ENCODE measurements around the gene PPP1R13B. TPM values are rescaled to one million over a fixed set of nuclear protein-coding genes. Genes with fewer than 3 reads are reported as not detected.

Gene PPP1R13B
- total RNA-seq, 1 experiment from 2014 or later: 17.8 TPM

DNA sequence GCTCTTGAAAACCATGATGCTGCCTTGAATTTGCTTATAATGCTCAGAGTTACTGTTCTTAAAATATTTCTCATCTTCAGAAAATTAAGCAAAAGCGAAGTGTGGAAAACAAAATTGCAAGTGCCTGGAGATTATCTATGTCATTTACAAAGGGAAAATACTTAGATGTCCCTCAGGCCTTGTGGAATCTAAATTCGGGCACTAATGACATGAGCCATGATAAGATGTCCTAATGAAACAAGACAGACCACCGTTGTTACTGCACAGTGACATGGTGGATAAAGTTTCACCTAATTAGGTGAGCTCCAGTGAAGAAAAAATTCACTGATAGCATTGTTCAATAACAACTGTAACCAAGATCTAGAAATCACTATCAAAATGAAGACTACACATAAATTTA lies 30.4 kb downstream of the PPP1R13B start:
- no peak overlapping the region for H3K4me3 ChIP-seq (replicated peaks in 1 of 2; ENCODE audit: low read depth in 1 of 2, low read length in 2 of 2)
- H3K4me1 ChIP-seq (ENCODE audit: control insufficient read depth in 1 of 2, insufficient read depth in 2 of 2, low read length in 2 of 2): peaks cover 0 to 2% of the 10 kb centered on the region in 2 experiments; a peak in 1 of 4 replicates
- no peaks in the 10 kb centered on the region for H3K9me3 ChIP-seq (ENCODE audit: control insufficient read depth in 1 of 2, insufficient read depth in 1 of 2, low read depth in 1 of 2, low read length in 2 of 2)
- POLR2A ChIA-PET: no interaction called here
- H3K4me2 ChIP-seq (ENCODE audit: low read length): no peak overlapping the region
- H2AFZ ChIP-seq (ENCODE audit: low read depth, low read length, poor library complexity, severe bottlenecking): no peak overlapping the region
- no peaks in the 10 kb centered on the region for H3K27me3 ChIP-seq (ENCODE audit: insufficient read depth, low read length)
- no peaks in the 10 kb centered on the region for H3K36me3 ChIP-seq (ENCODE audit: control insufficient read depth in 1 of 2, insufficient read depth in 2 of 2, low read length in 2 of 2)
- H3K27ac ChIP-seq (ENCODE audit: low read depth, low read length): no peak overlapping the region
- no TSS peak for BruUV-seq (replicated peaks)
- no peaks in the 10 kb centered on the region for H4K20me1 ChIP-seq (ENCODE audit: insufficient read depth)
- no peak overlapping the region for H3K9ac ChIP-seq (ENCODE audit: low read length)
- no peak for ATAC-seq
- TF ChIP-seq, protein P1, sequence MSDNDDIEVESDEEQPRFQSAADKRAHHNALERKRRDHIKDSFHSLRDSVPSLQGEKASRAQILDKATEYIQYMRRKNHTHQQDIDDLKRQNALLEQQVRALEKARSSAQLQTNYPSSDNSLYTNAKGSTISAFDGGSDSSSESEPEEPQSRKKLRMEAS (IDR thresholded peaks at IDR 0.05): no peak
- intact Hi-C loops (cut with micrococcal nuclease): no loop called here
- RAD21 ChIA-PET (ENCODE audit: low non-redundant PET in 1 of 2, low total read pairs in 2 of 2, uncharacterized antibody in 2 of 2, unreplicated experiment in 2 of 2): interaction anchor here in 1 of 2 experiments (0.7 kb wide), 1 partner anchor 94 kb away, joined by 3 read pairs; no protein-coding TSS in a partner anchor
- no peak for DNase-seq (ENCODE audit: low read depth, low spot score)
- CTCF ChIA-PET: interaction anchor here (1.5 to 5.3 kb wide), 2 partner anchors 8 to 9 kb away, joined by 3 to 33 read pairs; no protein-coding TSS in a partner anchor
- H3K9me2 ChIP-seq (ENCODE audit: insufficient read depth): no peaks in the 10 kb centered on the region
- peaks cover 13% of the 10 kb centered on the region; the same call in 1 of the 2 replicates for H3K79me2 ChIP-seq (ENCODE audit: insufficient read depth, low read length)

DNA sequence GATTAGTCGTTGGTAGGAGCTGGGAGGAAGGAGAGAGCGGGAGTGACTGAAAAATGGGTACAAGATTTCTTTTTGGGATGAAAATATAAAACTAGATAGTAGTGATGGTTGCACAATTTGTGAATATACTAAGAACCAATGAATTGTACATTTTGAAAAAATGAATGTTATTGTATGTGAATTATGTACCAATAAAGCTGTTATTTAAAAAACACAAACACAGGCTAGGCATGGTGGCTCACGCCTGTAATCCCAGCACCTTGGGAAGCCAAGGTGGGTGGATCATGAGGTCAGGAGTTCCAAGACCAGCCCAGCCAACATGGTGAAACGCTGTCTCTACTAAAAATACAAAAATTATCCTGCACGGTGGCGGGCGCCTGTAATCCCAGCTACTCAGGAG lies 32.1 kb downstream of the PPP1R13B start:
- Histone ChIP-seq H4K20me1 (ENCODE audit: insufficient read depth) (no peaks in the 10 kb centered on the region), H3K4me2 (ENCODE audit: low read length) (no peak overlapping the region), H3K9ac (ENCODE audit: low read length) (no peak overlapping the region), H3K27me3 (ENCODE audit: insufficient read depth, low read length) (no peaks in the 10 kb centered on the region), H3K79me2 (ENCODE audit: insufficient read depth, low read length) (0 out of 2 replicates have a peak, but pooled peaks cover 6% of the 10 kb centered on the region), H3K4me1 (ENCODE audit: control insufficient read depth in 1 of 2, insufficient read depth in 2 of 2, low read length in 2 of 2) (no peaks in the 10 kb centered on the region; a peak in 1 of 4 replicates), H3K36me3 (ENCODE audit: control insufficient read depth in 1 of 2, insufficient read depth in 2 of 2, low read length in 2 of 2) (no peaks in the 10 kb centered on the region), H3K27ac (ENCODE audit: low read depth, low read length) (no peak overlapping the region), H3K9me2 (ENCODE audit: insufficient read depth) (no peaks in the 10 kb centered on the region), H2AFZ (ENCODE audit: low read depth, low read length, poor library complexity, severe bottlenecking) (no peak overlapping the region), H3K4me3 (replicated peaks in 1 of 2; ENCODE audit: low read depth in 1 of 2, low read length in 2 of 2) (no peak overlapping the region), H3K9me3 (ENCODE audit: control insufficient read depth in 1 of 2, insufficient read depth in 1 of 2, low read depth in 1 of 2, low read length in 2 of 2) (no peaks in the 10 kb centered on the region)
- CTCF ChIA-PET: interaction anchor here (1.6 kb wide), 1 partner anchor 86 kb away, joined by 5 read pairs; no protein-coding TSS in a partner anchor
- POLR2A ChIA-PET: no interaction called here
- no TSS peak for BruUV-seq (replicated peaks)
- no peak for ATAC-seq
- RAD21 ChIA-PET (ENCODE audit: low non-redundant PET in 1 of 2, low total read pairs in 2 of 2, uncharacterized antibody in 2 of 2, unreplicated experiment in 2 of 2): no interaction called here
- intact Hi-C loops (cut with micrococcal nuclease): no loop called here
- no peak for DNase-seq (ENCODE audit: low read depth, low spot score)
- TF ChIP-seq TCF7L2 (IDR thresholded peaks at IDR 0.05; ENCODE audit: borderline replicate concordance, extremely low read depth, insufficient read depth, insufficient read length): no peak
- no peak for TF ChIP-seq YY1 (IDR thresholded peaks at IDR 0.05; ENCODE audit: extremely low read depth, insufficient replicate concordance, low read depth, low read length)
- no peak for TF ChIP-seq JUND (IDR thresholded peaks at IDR 0.05)
- TF ChIP-seq, protein P2, sequence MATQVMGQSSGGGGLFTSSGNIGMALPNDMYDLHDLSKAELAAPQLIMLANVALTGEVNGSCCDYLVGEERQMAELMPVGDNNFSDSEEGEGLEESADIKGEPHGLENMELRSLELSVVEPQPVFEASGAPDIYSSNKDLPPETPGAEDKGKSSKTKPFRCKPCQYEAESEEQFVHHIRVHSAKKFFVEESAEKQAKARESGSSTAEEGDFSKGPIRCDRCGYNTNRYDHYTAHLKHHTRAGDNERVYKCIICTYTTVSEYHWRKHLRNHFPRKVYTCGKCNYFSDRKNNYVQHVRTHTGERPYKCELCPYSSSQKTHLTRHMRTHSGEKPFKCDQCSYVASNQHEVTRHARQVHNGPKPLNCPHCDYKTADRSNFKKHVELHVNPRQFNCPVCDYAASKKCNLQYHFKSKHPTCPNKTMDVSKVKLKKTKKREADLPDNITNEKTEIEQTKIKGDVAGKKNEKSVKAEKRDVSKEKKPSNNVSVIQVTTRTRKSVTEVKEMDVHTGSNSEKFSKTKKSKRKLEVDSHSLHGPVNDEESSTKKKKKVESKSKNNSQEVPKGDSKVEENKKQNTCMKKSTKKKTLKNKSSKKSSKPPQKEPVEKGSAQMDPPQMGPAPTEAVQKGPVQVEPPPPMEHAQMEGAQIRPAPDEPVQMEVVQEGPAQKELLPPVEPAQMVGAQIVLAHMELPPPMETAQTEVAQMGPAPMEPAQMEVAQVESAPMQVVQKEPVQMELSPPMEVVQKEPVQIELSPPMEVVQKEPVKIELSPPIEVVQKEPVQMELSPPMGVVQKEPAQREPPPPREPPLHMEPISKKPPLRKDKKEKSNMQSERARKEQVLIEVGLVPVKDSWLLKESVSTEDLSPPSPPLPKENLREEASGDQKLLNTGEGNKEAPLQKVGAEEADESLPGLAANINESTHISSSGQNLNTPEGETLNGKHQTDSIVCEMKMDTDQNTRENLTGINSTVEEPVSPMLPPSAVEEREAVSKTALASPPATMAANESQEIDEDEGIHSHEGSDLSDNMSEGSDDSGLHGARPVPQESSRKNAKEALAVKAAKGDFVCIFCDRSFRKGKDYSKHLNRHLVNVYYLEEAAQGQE (IDR thresholded peaks at IDR 0.05; ENCODE audit: low read depth): no peak
- TF ChIP-seq CBX3 (IDR thresholded peaks at IDR 0.05; ENCODE audit: low read depth): no peak
- no peak for TF ChIP-seq POLR2AphosphoS5 (IDR thresholded peaks at IDR 0.05; ENCODE audit: low read depth, low read length)
- TF ChIP-seq EZH2 (IDR thresholded peaks at IDR 0.05): no peak
- no peak for TF ChIP-seq ZNF274 (IDR thresholded peaks at IDR 0.05; ENCODE audit: low read depth, low read length)
- TF ChIP-seq CEBPB (IDR thresholded peaks at IDR 0.05; ENCODE audit: low read depth): no peak
- no peak for TF ChIP-seq SP1 (IDR thresholded peaks at IDR 0.05; ENCODE audit: low read depth)
- no peak for TF ChIP-seq EGR1 (IDR thresholded peaks at IDR 0.05; ENCODE audit: low read depth)
- TF ChIP-seq ZFX (IDR thresholded peaks at IDR 0.05): no peak
- TF ChIP-seq, protein P3, sequence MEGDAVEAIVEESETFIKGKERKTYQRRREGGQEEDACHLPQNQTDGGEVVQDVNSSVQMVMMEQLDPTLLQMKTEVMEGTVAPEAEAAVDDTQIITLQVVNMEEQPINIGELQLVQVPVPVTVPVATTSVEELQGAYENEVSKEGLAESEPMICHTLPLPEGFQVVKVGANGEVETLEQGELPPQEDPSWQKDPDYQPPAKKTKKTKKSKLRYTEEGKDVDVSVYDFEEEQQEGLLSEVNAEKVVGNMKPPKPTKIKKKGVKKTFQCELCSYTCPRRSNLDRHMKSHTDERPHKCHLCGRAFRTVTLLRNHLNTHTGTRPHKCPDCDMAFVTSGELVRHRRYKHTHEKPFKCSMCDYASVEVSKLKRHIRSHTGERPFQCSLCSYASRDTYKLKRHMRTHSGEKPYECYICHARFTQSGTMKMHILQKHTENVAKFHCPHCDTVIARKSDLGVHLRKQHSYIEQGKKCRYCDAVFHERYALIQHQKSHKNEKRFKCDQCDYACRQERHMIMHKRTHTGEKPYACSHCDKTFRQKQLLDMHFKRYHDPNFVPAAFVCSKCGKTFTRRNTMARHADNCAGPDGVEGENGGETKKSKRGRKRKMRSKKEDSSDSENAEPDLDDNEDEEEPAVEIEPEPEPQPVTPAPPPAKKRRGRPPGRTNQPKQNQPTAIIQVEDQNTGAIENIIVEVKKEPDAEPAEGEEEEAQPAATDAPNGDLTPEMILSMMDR (IDR thresholded peaks at IDR 0.05 in 2 of 3, conservative IDR thresholded peaks at IDR 0.05 in 1 of 3; ENCODE audit: borderline replicate concordance in 1 of 3, insufficient read depth in 1 of 3, low read depth in 2 of 3, low read length in 2 of 3): no peak
- no peak for TF ChIP-seq SIN3A (IDR thresholded peaks at IDR 0.05; ENCODE audit: low read depth)
